OCI-LY3 (cell line): Measurements from ENCODE around the gene SCN4A.

Experiments used
- CTCF ChIP-seq: fragments of 200-600, 300-600 bp; sonication (generic); IDR thresholded peaks from 2 replicates; pipeline ENCODE4 v1.5.1; 2014; ENCODE audit warnings: antibody characterized with exemption, low read length, low read depth
- EZH2phosphoT487 ChIP-seq: fragments of 200-600 bp; shearing (Covaris generic); IDR thresholded peaks from 2 replicates; pipeline ENCODE4 v1.6.1; 2018; ENCODE audit warnings: antibody characterized with exemption, mixed run types, low read depth

- TF ChIP-seq CTCF (no peak), EZH2phosphoT487 (no peak)
Observed at GRCh38 chr17:63943745-63944144, 29.0 kb downstream of the SCN4A start.
